22Rv1 (cell line): ENCODE measurements around the gene DCAF7.

Experiments
- H3K27ac ChIP-seq: fragments of 450-650 bp; 2 replicates; pipeline ENCODE4 v1.5.1; 2017
- CTCF ChIP-seq: fragments of 450-650 bp; IDR thresholded peaks from 2 replicates; pipeline ENCODE4 v1.5.1; 2017; ENCODE audit warnings: mild to moderate bottlenecking
- ZFX ChIP-seq: fragments of 450-650 bp; IDR thresholded peaks from 2 replicates; pipeline ENCODE4 v1.6.1; 2017; ENCODE audit warnings: antibody characterized with exemption, borderline replicate concordance

Gene DCAF7

GRCh38 chr17:63534078-63534570 lies 16.2 kb upstream of the DCAF7 start:
- no peak overlapping the region for H3K27ac ChIP-seq
- no peak for TF ChIP-seq CTCF
- TF ChIP-seq ZFX, result no peak

GRCh38 chr17:63534816-63535455 lies 15.3 kb upstream of the DCAF7 start:
- H3K27ac ChIP-seq, result no peak overlapping the region
- TF ChIP-seq ZFX, result no peak
- TF ChIP-seq CTCF, result no peak

GRCh38 chr17:63535640-63536039 lies 14.6 kb upstream of the DCAF7 start:
- TF ChIP-seq CTCF (no peak), ZFX (no peak)
- H3K27ac ChIP-seq, result no peak overlapping the region

GRCh38 chr17:63537001-63537400 lies 13.3 kb upstream of the DCAF7 start:
- TF ChIP-seq CTCF, result no peak
- TF ChIP-seq ZFX, result no peak
- no peak overlapping the region for H3K27ac ChIP-seq

- TF ChIP-seq CTCF, result no peak
- TF ChIP-seq ZFX, result no peak
- H3K27ac ChIP-seq, result no peak overlapping the region
Measured at GRCh38 chr17:63537991-63538692, 12.1 kb upstream of the DCAF7 start.

- no peak overlapping the region for H3K27ac ChIP-seq
- no peak for TF ChIP-seq CTCF
- no peak for TF ChIP-seq ZFX
Measured at GRCh38 chr17:63538693-63539595, 11.3 kb upstream of the DCAF7 start.

- TF ChIP-seq CTCF (no peak), ZFX (no peak)
Measured at GRCh38 chr17:63540590-63540989, 9.7 kb upstream of the DCAF7 start.

More at GRCh38 chr17:63540590-63540989, 9.7 kb upstream of the DCAF7 start:
- no peak overlapping the region for H3K27ac ChIP-seq
